ENCODE measurements around the gene LRMDA. TPM values are rescaled to one million over a fixed set of nuclear protein-coding genes. Genes with fewer than 3 reads are reported as not detected.

LRMDA gene
- total RNA-seq, 2 experiments from 2014 or later, result not detected

DNA sequence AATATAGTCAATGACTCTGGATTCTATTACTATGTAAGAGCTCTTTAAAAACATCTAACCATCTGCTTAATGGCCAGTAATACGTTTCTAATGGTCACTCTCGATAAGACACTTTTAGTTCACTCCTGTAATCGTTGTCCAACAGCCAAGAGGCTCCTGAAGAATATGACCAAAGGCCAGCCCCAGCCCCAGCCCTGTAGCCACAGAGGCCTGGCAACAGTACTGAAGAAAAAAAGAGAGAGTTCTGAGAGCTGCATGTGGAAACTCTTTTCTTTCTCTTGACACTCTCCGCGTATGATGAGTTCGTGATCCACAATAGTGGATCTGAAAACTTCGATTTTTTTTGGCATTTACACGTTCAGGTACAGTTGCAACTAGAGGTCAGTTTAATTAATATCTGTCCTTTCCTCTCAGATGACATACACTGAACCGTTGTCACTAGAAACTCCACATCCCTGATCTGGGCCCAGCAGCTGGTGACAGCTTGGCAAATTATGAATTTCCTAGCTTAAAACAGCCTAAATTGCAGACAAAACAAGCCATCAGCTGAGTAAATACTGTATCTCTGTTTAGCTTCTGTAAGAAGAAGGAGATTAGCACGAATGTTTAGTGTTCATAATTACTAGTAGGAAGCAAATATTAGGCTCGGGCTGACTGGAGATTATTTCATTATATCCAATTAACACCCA is 456.7 kb downstream of the LRMDA start:
- H3K27ac Mint-ChIP-seq, result no peak overlapping the region
- POLR2A ChIA-PET, result no interaction called here
- CTCF ChIA-PET, result no interaction called here

DNA sequence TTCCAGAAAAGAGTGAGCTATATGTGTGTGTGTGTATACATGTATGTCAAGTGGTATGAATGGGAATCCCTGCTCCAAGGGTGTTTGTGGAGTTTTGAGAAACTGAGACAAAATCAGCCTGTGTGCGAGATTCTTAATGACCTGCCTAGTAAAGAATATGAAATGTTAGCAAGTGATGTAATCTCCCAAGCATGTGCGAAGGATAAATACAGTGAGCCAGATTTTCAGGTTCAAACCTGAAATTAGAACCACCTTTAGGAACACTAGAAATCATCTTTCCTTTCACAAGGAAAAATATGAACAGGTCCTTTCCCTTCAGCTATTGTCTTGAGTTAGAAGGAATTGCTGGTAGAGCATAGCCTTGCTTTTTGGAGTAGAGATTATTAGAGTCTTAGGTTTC is 457.6 kb downstream of the LRMDA start:
- H3K9me3 Mint-ChIP-seq, result no peaks in the 10 kb centered on the region
- H3K4me3 Mint-ChIP-seq, result no peak overlapping the region
- CTCF ChIA-PET, result no interaction called here
- H3K27me3 Mint-ChIP-seq, result no peaks in the 10 kb centered on the region
- no peaks in the 10 kb centered on the region for H3K36me3 Mint-ChIP-seq (ENCODE audit: low read depth)
- H3K4me1 Mint-ChIP-seq, result no peaks in the 10 kb centered on the region
- H3K27ac Mint-ChIP-seq, result no peak overlapping the region
- no peak for DNase-seq
- POLR2A ChIA-PET, result no interaction called here

More for the DNA sequence above, 456.7 kb downstream of the LRMDA start:
- no peak for DNase-seq
- Mint-ChIP-seq H3K4me3 (no peak overlapping the region), H3K9me3 (no peaks in the 10 kb centered on the region), H3K4me1 (no peaks in the 10 kb centered on the region), H3K27me3 (no peaks in the 10 kb centered on the region), H3K36me3 (ENCODE audit: low read depth) (no peaks in the 10 kb centered on the region)

DNA sequence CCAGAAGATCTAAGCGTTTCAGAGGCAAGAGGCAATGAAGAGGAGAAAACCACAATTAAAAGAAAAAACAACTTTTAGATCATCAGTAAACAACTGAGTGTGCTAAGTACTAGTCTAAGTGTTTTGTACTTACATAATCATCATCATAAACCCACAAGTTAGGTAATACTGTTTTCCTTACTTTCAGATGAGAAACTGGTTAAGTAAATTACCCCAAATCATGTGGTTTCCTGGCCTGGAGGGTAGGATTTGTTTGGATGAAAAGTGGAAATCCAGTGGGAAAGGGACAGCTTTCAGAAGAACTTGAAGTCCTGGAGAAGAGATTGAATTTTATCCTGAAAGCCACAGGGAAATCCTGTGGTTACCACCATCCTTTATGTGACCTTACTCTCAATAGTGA is 463.3 kb downstream of the LRMDA start:
- H3K9me3 Mint-ChIP-seq, result no peaks in the 10 kb centered on the region
- CTCF ChIA-PET, result no interaction called here
- DNase-seq, result no peak
- POLR2A ChIA-PET, result no interaction called here
- H3K36me3 Mint-ChIP-seq (ENCODE audit: low read depth), result no peaks in the 10 kb centered on the region
- no peak overlapping the region for H3K27ac Mint-ChIP-seq
- H3K27me3 Mint-ChIP-seq, result no peaks in the 10 kb centered on the region
- H3K4me1 Mint-ChIP-seq, result no peaks in the 10 kb centered on the region
- no peak overlapping the region for H3K4me3 Mint-ChIP-seq

DNA sequence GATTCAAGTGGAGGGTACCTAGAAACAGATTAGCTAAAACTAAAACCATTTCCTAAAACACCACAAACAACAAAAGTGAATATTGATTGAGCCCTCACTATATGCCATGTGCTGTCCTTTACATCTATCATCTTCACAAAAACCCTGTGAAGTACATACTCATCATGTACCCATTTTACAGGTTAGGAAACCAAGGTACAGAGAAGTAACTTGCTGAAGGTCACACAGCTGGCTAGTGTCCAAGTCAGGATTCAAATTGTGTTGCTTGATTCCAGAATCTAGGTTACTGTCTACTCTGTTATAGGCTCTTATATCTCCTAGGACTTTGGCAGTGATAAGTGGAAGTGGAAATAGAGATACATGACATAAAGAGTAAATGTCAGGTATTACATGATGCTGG is 463.8 kb downstream of the LRMDA start:
- no peak for DNase-seq
- H3K4me1 Mint-ChIP-seq, result no peaks in the 10 kb centered on the region
- H3K4me3 Mint-ChIP-seq, result no peak overlapping the region
- H3K36me3 Mint-ChIP-seq (ENCODE audit: low read depth), result no peaks in the 10 kb centered on the region
- CTCF ChIA-PET, result no interaction called here
- no peak overlapping the region for H3K27ac Mint-ChIP-seq
- no peaks in the 10 kb centered on the region for H3K27me3 Mint-ChIP-seq
- no peaks in the 10 kb centered on the region for H3K9me3 Mint-ChIP-seq
- POLR2A ChIA-PET, result no interaction called here

DNA sequence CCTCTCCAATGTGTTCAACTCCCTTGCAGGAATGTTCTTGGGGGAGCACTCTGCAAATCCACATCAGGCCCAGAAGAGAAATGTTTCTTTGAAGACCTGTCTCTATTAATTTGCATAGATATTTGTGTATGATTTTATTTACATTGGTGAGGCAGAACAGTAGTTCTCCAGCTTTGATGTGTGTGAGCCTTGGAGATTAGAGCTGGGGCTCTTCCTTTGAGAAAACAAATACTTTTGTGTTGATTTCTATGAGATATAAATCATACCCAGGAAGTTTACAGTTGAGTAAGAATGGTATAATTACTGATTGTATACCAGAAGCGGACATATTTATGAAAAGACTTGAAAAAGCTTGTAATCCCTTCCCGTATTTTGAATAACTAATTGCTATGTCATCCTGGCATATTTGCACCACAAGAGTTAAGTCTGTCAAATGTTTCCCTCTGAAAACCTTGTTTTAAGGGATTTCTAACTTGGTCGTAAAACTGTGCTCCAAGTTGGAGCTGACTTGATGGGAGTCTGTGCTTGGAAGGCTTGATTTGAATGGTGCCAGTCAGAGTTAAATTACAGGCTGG is 468.5 kb downstream of the LRMDA start:
- Mint-ChIP-seq H3K27me3 (peaks cover 4% of the 10 kb centered on the region), H3K36me3 (ENCODE audit: low read depth) (no peaks in the 10 kb centered on the region), H3K27ac (no peak overlapping the region), H3K4me1 (no peaks in the 10 kb centered on the region), H3K9me3 (no peaks in the 10 kb centered on the region), H3K4me3 (no peak overlapping the region)
- POLR2A ChIA-PET, result no interaction called here
- no peak for DNase-seq
- CTCF ChIA-PET, result no interaction called here

DNA sequence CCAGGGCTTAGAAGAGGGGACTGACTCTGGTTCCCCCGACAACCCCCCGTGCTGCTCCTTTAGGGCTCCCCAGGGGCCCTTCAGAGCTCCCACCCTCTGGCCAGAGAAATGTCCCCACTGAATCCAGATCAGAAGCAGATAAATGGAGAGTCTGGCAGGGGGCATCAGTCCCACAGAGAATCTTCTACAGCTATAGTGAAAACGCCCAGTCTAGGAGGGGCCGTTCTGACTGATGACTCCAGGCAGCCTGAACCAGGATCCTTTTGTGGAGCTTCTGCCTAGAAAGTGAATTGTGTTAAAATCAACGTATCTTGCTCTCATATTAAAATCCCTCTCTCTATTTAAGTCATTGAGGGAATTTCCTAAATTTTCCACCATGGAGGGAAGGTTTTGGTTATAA is 471.4 kb downstream of the LRMDA start:
- no peaks in the 10 kb centered on the region for H3K9me3 Mint-ChIP-seq
- H3K4me3 Mint-ChIP-seq, result no peak overlapping the region
- CTCF ChIA-PET, result no interaction called here
- H3K27me3 Mint-ChIP-seq, result peaks cover 7% of the 10 kb centered on the region
- H3K36me3 Mint-ChIP-seq (ENCODE audit: low read depth), result no peaks in the 10 kb centered on the region
- H3K27ac Mint-ChIP-seq, result no peak overlapping the region
- H3K4me1 Mint-ChIP-seq, result no peaks in the 10 kb centered on the region
- DNase-seq, result no peak
- POLR2A ChIA-PET, result no interaction called here

DNA sequence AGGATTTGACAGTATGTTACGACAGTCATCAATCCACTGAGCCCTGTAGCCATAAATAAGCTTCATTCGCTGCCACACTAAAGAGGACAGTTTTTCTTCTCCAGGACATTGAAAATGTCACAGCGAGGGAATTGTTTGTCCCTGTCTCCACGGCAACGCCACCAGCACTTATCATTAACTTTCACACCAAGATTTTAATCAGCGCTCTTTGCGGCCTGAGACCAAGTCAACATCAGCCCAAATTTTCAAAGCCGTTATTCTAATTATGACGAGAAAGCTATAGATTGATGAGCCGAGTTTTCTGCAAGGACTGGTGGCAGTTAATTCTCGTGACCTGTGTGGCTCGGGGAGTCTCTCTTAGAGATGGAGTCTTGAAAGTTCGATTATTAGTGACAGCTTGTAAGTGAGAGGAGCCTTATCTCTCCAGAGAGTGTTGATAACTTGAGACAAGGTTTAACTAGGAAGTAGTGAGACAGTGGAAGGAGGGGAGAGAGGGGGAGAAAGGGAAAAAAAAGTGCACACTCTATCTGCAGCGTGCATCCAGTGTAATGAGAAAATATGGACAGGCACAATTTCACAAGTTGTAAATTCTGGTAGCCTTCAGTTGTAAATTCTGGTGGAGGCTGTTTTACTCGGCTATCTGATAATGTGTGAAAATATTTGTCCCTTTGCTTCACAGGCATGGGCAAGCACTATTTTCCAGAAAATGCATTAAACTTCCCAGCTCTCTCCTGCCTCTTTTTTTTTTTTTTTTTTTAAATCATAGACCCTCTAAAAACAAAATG is 473.3 kb downstream of the LRMDA start:
- ChIA-PET CTCF (no interaction called here), POLR2A (no interaction called here)
- no peak for DNase-seq
- Mint-ChIP-seq H3K9me3 (no peaks in the 10 kb centered on the region), H3K27ac (no peak overlapping the region), H3K27me3 (peaks cover 7% of the 10 kb centered on the region), H3K4me1 (no peaks in the 10 kb centered on the region), H3K4me3 (no peak overlapping the region), H3K36me3 (ENCODE audit: low read depth) (no peaks in the 10 kb centered on the region)

DNA sequence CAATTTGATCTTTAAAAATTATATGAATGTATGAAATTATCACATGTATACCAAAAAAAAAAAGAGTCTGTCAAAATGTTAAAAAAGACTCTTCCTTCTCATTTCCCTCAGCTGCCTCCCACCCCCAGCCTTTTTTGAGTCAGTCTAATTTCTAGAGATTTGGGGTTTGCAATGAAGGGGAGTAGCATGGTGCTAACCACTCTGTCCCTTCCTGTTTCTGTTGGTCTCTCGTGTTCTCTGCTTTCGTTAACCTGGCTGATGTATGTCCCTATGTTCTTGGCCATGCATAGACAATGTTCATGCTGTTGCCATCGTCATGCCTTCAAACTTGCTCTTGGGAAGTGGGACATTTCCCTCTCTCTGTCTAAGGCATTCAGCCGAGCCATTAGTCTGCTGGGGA is 474.1 kb downstream of the LRMDA start:
- H3K4me3 Mint-ChIP-seq, result no peak overlapping the region

DNA sequence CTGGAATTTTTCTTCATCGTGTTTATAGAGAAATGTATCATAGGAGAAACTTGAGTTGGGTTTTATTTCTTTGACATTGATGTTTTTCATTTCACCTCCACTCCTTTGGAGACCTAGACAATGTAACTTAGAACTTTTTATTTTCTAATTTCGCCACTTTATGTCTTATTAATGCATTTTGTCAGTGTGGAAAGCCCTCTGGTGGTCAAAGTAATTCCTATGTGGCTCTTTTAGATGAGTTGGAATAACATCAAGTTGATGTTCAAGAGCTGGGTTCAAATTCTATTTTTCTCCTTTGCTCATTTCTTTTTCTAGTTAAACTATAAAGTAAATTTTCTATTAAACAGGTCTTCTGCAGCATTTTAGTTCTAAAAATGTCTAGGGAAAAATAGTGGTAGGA is 478.6 kb downstream of the LRMDA start:
- ChIA-PET POLR2A (no interaction called here), CTCF (no interaction called here)
- no peak overlapping the region for H3K4me3 Mint-ChIP-seq
- no peak overlapping the region for H3K27ac Mint-ChIP-seq
- H3K27me3 Mint-ChIP-seq, result peaks cover 2% of the 10 kb centered on the region
- DNase-seq, result no peak
- H3K4me1 Mint-ChIP-seq, result no peaks in the 10 kb centered on the region
- H3K9me3 Mint-ChIP-seq, result no peaks in the 10 kb centered on the region
- no peaks in the 10 kb centered on the region for H3K36me3 Mint-ChIP-seq (ENCODE audit: low read depth)

More for the DNA sequence above, 474.1 kb downstream of the LRMDA start:
- Mint-ChIP-seq H3K36me3 (ENCODE audit: low read depth) (no peaks in the 10 kb centered on the region), H3K27me3 (peaks cover 7% of the 10 kb centered on the region), H3K4me1 (no peaks in the 10 kb centered on the region), H3K9me3 (no peaks in the 10 kb centered on the region), H3K27ac (no peak overlapping the region)
- CTCF ChIA-PET, result no interaction called here
- DNase-seq, result no peak
- POLR2A ChIA-PET, result no interaction called here

DNA sequence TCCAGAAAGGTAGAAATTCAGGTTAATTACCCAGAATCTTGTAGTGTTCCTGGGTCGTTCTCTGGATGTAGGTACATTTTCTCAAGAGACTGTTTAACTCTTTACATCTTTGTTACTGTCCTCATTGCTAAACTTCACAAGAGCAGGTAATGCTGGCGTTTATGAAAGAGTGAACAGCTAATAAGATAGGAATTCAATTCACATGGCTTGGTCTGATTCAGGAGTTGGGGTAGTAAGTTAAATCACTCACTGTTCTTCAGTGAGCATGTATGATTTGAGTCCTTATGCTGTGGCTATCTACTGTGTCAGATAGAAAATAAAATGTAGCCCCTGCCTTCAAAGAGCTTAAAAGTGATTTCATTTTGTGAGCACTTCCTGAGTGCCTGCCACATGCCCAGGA is 480.0 kb downstream of the LRMDA start:
- Mint-ChIP-seq H3K27ac (no peak overlapping the region), H3K4me3 (no peak overlapping the region), H3K36me3 (ENCODE audit: low read depth) (no peaks in the 10 kb centered on the region), H3K27me3 (no peaks in the 10 kb centered on the region), H3K9me3 (no peaks in the 10 kb centered on the region), H3K4me1 (no peaks in the 10 kb centered on the region)
- POLR2A ChIA-PET, result no interaction called here
- CTCF ChIA-PET, result no interaction called here
- DNase-seq, result no peak

DNA sequence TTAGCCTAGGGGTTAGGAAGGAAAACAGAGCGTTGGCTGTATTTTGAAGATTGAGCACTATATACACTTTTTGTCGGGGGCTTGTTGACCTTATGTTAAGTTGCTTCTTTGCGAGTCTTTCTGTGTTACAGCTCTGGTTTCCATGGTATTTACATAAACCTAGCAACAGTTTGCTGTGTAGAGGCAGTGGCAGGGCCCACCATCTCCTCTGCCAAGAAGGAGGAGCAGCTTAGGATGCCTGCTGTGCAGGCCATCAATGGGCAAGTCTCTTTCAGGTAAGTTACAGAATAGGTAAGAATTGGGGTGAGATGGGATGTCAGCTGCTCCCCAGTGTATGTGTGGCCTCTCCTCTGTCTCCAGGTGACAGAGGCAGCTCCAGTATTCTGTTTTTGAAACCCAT is 485.5 kb downstream of the LRMDA start:
- CTCF ChIA-PET, result no interaction called here
- H3K27ac Mint-ChIP-seq, result no peak overlapping the region
- POLR2A ChIA-PET, result no interaction called here
- no peaks in the 10 kb centered on the region for H3K27me3 Mint-ChIP-seq
- DNase-seq, result no peak
- no peaks in the 10 kb centered on the region for H3K4me1 Mint-ChIP-seq
- H3K9me3 Mint-ChIP-seq, result no peaks in the 10 kb centered on the region
- no peaks in the 10 kb centered on the region for H3K36me3 Mint-ChIP-seq (ENCODE audit: low read depth)
- H3K4me3 Mint-ChIP-seq, result no peak overlapping the region

DNA sequence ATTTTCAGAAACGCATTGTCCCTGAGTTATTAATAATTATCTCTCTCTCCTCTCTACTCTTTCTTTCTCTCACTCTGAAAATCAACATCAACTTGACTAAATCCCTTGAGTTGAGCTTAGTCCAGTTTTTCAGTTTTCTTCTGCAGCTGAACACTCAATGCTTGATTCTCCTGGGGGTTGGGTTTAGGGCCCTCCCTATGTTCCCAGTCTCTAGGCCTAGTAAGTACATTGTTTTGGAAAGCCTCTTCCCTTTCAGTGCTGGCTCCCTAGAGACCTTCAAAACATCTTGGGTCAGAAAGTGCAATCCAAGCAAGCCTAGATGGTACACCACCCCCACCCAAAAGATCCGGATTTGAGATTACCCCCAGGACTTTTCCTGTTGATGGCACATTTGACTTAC is 488.5 kb downstream of the LRMDA start:
- H3K9me3 Mint-ChIP-seq, result no peaks in the 10 kb centered on the region
- H3K36me3 Mint-ChIP-seq (ENCODE audit: low read depth), result no peaks in the 10 kb centered on the region
- no peaks in the 10 kb centered on the region for H3K4me1 Mint-ChIP-seq
- H3K27ac Mint-ChIP-seq, result no peak overlapping the region
- DNase-seq, result no peak
- CTCF ChIA-PET, result no interaction called here
- H3K27me3 Mint-ChIP-seq, result no peaks in the 10 kb centered on the region
- H3K4me3 Mint-ChIP-seq, result no peak overlapping the region
- POLR2A ChIA-PET, result no interaction called here

DNA sequence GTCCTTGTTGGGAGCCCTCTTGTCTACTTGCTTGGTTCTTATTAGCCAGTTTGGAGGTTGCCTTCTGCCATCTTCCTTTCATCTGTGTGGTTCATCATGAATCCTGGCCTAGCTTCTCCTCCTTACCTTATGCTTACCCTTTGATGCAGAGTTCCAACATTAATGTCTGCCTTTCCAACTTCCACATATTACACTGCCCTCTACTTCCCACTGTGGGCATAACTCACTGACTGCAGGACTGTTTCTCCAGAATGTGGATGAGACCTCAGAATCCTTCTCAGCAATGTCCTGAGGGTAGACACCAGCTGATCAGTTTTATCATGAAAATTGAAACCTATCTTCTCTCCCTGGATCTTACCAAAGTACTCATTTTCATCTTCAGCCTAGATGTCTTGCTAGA is 491.0 kb downstream of the LRMDA start:
- no peaks in the 10 kb centered on the region for H3K9me3 Mint-ChIP-seq
- no peak overlapping the region for H3K4me3 Mint-ChIP-seq
- POLR2A ChIA-PET, result no interaction called here
- no peak overlapping the region for H3K27ac Mint-ChIP-seq
- CTCF ChIA-PET, result no interaction called here
- no peak for DNase-seq
- no peaks in the 10 kb centered on the region for H3K27me3 Mint-ChIP-seq
- H3K4me1 Mint-ChIP-seq, result no peaks in the 10 kb centered on the region
- no peaks in the 10 kb centered on the region for H3K36me3 Mint-ChIP-seq (ENCODE audit: low read depth)

DNA sequence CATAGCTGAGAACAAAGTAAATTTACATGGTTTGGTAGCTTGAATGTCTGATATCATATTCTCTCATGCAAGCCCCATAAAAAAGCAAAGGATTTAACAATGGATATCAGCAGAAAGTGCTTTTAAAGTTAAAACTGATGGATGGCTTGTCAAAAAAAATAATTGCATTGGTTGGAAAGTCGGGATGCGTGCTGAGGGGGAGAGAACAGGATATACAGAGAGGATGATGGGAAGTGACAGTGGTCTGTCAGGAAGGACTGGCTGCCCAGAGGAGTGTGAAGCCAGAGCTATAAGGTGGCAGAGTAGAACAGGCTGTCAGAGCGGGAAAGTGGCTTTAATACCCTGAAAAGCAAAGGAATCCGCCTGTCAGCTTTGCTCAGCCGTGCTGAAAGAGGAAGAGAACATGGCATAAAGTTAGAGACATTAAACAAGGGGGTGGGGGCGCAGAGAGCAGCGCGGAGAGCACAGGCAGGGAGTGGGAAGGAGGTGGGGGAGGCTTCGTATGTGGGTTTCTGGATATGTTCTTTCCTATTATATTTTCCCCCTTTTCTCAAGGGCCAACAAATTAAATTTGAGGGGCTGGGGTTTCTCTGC is 493.0 kb downstream of the LRMDA start:
- DNase-seq, result no peak
- ChIA-PET CTCF (no interaction called here), POLR2A (no interaction called here)
- Mint-ChIP-seq H3K9me3 (no peaks in the 10 kb centered on the region), H3K4me3 (no peak overlapping the region), H3K27me3 (no peaks in the 10 kb centered on the region), H3K27ac (no peak overlapping the region), H3K4me1 (no peaks in the 10 kb centered on the region), H3K36me3 (ENCODE audit: low read depth) (no peaks in the 10 kb centered on the region)
